Muscle of back (tissue), 11 donors: ENCODE results near the gene PRR23E. TPM values are rescaled to one million over a fixed set of nuclear protein-coding genes. Genes with fewer than 3 reads are reported as not detected.

ENCODE experiments used
- DNase-seq, 3 donors: peaks; one replicate each; pipeline versions ENCODE4 v3.0.0 to v3.0.0-alpha.2; 2013
- polyA plus RNA-seq, 10 donors: library from polyadenylated mRNA; unstranded; fragments of 120-200 nt; gene quantifications; one replicate each; pipeline ENCODE4 v1.2.1, GENCODE V29; 2013; ENCODE audit not compliant: insufficient read length in 10 of 10

Gene PRR23E
- polyA plus RNA-seq, 10 donors: not detected

GRCh38 chr3:127183931-127184869, 8.7 kb upstream of the PRR23E start:
- DNase-seq: no peak

GRCh38 chr3:127184870-127185216, 8.1 kb upstream of the PRR23E start:
- no peak for DNase-seq

- DNase-seq: no peak
Observed at GRCh38 chr3:127185268-127185667, 7.7 kb upstream of the PRR23E start.

GRCh38 chr3:127185962-127186674, 6.8 kb upstream of the PRR23E start:
- no peak for DNase-seq

GRCh38 chr3:127187316-127187715, 5.6 kb upstream of the PRR23E start:
- DNase-seq: no peak

GRCh38 chr3:127193341-127193740, 410 bp downstream of the PRR23E start:
- no peak for DNase-seq

- DNase-seq: no peak
Observed at GRCh38 chr3:127193775-127194174, 844 bp downstream of the PRR23E start.

- DNase-seq: no peak
Observed at GRCh38 chr3:127194601-127195187, 1.8 kb downstream of the PRR23E start.

- no peak for DNase-seq
Observed at GRCh38 chr3:127195417-127195816, 2.5 kb downstream of the PRR23E start.

GRCh38 chr3:127196002-127196401, 3.1 kb downstream of the PRR23E start:
- DNase-seq: no peak

- no peak for DNase-seq
Observed at GRCh38 chr3:127196466-127197299, 3.8 kb downstream of the PRR23E start.

- DNase-seq: no peak
Observed at GRCh38 chr3:127197300-127198189, 4.6 kb downstream of the PRR23E start.

GRCh38 chr3:127200086-127200691, 7.3 kb downstream of the PRR23E start:
- no peak for DNase-seq

GRCh38 chr3:127203024-127203423, 10.1 kb downstream of the PRR23E start:
- DNase-seq: peak in 1 of 3 donors; percentile 7

GRCh38 chr3:127204841-127205582, 12.1 kb downstream of the PRR23E start:
- DNase-seq: no peak

- no peak for DNase-seq
Observed at GRCh38 chr3:127206154-127206553, 13.2 kb downstream of the PRR23E start.

- no peak for DNase-seq
Observed at GRCh38 chr3:127206611-127207516, 13.9 kb downstream of the PRR23E start.

GRCh38 chr3:127207727-127208482, 15.0 kb downstream of the PRR23E start:
- DNase-seq: no peak
